Stimulated activated CD8-positive, alpha-beta memory T cell treated with anti-CD3 and anti-CD28 coated beads, Interleukin-2, amount 100 ng/mL, for 1 hour (primary cell): ENCODE results near the gene WDR48.

Experiments used
- DNase-seq, 2 donors: peaks; one replicate each; pipeline ENCODE4 v3.0.0-alpha.2; 2020; ENCODE audit warnings: low read depth in 2 of 2

WDR48 gene

DNA sequence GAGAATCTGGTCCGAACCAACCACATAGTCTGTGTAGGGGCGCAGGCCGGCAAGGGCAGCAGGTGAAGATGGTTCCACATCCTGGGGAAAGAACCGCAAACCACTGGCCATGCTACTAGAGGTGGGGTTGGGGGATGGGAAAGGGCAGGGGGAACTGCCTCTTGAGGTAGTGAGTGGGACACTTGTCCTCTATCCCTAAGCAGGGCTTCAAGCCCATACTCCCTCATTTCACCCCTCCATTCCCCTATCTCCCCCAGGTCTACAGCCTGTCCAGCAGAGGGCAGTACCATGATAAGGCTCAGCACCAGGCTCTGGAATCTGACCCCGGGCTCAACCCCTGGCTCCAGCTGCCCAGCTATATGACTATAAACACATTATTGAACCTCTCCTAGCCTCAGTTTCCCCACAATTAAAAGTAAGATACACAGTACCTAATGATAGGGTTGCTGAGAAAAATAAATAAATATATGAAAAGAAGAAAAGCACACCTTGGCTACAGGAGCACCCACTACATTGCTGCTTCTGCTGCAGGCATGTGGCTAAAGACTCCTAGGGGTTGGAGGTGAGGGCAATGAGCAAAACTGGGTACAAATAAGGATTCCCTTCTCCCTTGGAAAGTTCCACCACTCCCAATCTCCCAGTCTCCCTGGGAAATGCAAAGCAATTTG, 49.3 kb downstream of the WDR48 start:
- peak in 1 of 2 donors; percentile 31 for DNase-seq

DNA sequence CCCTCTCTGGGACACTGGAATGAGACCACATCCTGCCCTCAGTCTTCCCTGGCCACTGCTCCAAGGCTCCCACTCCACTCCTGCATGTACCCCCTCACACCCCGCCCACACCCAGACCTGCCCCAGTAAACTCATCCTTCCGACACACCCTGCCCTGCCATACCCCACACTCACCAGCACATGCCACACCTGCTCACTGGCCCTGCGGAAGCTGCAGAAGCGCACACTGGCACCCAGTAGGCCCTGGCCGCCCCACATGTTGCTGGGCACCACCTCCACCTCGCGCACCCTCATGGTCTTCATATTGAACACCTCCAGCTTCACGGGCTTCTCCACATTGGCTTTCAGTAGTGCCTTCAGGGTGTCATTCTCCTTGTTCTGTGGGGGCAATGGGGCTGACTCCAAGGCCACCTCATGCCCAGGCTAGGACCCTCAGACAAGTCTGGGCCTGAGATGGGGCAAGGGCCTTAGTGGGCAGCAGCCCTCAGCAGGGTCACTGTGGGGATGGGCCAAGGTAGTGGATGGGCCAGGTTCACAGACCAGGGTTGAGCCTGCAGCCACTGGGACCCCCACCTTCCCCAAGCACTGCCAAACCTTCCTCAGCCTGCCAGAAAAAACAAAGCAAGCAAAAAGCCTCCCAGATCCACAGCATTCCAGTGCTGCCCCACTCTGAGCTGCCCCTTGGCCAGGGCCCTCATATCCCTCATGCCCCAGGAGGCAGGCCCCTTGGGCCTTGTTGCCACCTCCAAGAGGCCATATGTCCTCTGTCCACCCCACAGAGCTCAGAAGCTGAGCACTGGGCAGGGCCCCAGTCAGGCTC, 50.9 kb downstream of the WDR48 start:
- no peak for DNase-seq

DNA sequence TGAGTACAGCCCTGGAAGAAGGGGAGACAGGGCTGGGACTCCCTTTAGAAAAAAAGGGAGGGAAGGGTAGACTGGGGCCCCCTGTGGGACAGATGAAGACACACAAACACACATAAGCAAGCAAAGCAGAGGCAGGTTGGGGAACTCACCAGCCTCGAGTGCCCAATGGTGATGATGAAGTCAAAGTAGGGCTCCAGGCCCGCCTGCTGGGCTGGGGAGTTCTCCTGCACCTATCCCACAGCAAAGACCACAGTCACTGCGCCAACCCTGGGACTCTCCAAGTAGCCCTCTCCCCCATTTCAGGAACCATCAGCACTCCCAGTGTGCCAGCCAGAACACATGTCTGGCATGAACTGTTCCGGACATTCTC, 51.5 kb downstream of the WDR48 start:
- DNase-seq, result no peak

DNA sequence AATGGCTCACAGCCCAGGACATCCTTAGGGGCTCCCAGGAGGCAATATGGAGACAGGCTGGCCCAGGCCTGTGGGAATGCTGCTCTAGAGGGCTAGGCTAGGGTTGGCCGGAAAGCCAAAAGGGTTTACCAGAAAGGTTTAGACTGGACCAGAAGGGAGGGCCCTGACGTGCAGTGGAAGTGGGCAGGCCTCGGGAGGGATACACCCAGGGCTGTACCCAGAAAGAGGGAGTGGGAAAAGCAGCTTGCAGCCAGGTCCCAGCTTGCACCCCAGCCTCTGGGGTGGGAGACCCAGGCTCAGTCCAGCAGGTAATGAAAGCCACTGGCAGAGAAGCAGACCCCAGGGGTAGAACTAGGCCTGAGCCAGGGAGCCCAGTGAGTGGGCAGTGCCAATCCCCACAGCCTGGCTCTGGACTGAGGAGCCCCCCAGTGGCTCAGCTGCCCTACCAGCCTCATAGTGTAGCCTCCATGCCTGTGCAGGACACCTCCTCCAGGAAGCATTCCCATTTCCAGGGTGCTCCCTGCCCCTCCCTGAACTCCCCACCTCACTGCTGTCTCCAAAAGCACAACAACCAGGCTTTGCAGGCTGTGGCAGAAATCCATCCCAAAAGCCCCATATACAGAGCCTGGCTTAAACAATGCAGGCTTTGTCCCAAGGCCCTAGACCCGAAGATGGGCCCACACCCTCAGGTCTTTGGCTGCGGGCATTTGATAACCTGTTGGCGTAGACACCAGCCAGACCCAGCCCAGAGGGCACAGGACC, 52.2 kb downstream of the WDR48 start:
- no peak for DNase-seq

DNA sequence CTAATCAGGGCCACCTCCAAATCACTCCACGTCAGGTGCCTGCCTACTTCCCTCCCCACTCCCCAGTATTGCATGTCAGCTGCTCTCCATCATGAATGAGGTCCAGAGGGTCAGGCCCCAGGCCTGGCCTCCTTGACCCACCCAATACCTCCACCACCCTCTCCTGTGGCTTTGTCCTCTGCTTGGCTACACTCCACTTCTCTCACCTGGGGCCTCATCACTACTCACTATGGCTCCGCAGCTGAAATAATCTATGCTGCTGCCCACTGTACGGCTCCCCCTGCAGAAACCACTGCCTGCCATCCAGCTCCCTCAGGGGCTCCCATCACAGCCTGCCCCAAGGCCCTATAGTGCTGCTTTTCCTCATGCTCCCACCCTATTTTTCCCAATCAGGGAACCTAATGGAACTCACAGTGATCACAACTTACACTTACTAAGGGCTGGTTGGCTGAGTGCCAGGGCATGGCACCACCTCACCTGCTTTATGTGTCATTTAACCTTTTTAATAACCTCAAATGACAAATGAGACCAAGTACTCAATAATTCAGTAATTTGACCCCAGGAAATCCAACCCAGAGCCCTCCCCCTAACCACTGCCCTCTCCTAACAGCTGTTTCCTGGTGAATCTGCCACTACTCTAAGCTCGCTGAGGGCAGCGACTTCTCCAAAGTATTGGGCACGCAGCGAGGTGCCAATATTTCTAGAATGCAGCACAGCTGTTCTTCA, 53.3 kb downstream of the WDR48 start:
- DNase-seq, result no peak

DNA sequence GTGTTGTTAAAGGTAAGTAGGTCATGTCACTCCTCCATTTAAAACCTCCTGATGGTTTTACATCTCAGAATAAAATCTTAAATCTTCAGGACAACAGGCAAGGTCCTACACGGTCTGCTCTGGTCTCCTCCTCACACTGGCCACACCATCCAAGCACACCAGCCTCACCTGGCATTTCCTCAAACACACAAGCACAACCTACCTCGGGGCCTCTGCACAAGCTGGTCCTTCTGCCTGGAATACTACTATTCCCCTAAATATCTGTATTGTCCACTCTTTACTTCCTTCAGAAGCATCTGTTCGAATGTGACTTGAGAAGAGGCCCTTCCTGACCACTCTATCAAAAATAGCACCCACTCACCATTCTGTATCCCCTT, 53.9 kb downstream of the WDR48 start:
- no peak for DNase-seq

DNA sequence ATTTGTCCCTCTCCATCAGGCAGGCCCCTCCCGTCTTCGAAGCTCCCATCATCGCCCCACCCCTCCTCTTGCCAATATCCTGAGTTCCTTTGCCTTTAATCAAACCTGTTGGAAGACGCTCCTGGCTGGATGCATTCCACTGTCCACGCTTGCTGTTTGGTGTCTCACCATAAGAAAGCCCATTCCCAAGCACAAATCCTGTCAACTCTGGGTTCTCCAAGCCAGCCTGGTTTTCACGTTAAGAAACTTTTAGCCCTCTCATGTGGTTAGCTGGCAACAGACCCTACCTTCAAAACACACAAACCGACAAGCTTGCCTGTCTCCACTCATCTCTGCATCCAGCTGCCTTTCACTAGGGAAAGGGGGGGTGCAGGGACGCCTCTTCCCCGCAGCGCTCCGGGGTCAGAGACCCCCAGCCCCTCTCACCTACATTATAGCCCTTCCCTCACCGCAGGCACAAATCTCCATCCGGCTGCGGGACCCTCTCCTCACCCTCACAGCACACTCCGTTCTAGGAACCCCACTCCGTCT, 54.5 kb downstream of the WDR48 start:
- no peak for DNase-seq

DNA sequence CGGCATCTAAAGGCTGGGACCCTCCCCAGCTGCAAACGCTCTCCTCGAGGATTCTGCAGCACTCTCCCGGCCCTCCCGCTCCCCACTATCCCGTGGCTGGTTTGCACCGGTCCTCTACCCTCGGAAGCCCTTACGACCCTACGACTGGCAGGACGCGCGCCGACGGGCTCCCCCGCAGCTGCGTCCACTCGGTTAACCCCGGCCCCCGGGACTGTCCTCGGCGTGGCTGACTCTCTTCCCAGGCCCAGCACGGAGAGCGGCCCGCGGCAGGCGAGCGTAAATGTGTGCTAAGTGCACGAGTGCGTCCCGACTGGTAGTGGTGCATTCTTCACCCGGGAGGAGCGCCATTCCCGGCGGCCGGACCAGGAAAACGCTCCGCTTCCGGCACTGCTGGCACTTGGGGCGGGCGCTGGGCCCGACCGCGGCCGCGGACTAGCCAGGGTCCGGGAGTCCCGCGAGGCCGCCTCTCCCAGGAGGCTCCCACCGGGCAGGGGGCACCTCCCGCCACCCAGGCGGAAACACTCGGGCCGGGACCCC, 55.1 kb downstream of the WDR48 start:
- DNase-seq, result no peak

DNA sequence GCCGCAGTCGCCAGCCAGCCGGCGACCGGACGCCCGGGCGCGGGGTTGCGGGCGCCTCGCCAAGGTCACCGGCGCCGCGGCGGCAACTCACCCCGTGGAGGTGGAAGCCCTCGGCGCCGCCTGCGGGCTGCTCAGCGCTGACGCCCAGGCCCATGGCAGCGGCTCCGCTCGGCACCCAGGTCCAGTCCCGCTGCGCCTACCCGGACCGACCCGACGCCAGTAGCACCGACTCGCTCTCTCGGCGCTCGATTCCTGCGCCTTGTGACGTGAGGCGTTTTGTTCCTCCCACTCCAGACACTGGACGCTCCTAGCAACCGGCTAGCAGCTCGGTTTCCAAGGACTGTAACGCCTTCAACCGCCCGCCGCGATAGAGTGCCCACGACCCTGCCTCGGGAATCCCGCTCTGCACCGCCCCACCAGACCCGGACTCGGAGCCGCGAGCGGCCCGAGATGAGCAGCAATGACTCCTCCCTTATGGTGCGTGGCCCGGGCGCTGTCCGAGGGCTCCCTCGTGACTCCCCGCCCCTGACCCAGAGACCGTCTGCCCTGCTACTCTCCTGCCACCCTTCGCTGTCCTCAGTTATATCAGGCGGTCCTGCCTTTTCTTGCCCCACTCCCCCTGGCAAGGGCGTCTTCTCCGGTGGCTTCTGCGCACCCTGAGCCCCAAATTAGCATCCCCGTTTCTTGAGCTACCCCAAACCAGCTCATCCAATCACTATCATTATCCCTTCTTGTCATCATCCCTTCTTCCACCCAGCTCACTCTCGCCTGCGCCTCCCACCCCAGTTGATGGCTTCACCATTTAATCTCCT, 55.8 kb downstream of the WDR48 start, which contains the start of the genes GORASP1 and TTC21A:
GORASP1 (minus strand) TSS at position 240 of the 812 bp plus-strand sequence; CDS start at position 154, 86 bp downstream.
TTC21A (plus strand) TSS at position 293 of the 812 bp plus-strand sequence; CDS start at position 451, 158 bp downstream.
- DNase-seq, result peak; percentile 31 to 33

DNA sequence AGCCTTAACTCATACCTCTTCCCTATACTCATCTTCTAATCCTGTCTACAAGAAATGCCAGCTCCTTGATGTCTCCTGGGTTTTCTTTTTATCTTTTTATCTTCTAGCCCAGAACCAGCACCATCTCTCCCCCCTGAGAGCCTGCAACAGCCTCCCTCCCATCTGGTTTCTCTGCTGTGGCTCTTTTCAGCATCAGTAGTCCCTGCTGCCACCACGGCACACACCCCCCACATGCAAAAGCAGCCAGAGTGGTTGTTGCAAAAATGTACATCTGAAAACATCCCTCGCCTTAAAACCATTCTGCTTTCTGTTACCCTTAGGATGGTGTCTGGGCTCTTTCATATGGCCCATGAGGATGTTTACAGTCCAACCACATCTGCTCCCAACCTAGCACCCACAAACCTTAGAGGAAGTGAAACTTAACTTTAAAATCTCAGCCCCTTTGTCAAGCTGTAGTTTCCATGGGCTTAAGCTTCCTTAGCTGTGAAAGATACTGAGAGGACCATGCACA, 56.4 kb downstream of the WDR48 start:
- no peak for DNase-seq

DNA sequence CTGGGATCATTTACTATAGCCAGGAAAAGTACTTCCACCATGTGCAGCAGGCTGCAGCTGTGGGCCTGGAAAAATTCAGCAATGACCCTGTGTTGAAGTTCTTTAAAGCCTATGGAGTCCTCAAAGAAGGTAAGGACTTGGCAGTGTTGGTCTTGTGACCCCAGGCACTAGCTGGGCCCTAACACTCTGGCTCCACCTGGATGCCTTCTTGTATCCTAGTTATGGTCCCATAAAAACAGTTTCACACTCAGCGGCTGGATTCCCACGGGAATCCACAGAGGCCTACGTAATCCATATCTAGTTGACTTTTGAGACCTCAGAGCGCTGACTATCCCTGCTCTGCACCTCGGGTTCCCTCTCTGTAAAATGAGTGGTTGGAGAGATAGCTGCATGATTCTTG, 57.3 kb downstream of the WDR48 start:
- DNase-seq, result no peak

DNA sequence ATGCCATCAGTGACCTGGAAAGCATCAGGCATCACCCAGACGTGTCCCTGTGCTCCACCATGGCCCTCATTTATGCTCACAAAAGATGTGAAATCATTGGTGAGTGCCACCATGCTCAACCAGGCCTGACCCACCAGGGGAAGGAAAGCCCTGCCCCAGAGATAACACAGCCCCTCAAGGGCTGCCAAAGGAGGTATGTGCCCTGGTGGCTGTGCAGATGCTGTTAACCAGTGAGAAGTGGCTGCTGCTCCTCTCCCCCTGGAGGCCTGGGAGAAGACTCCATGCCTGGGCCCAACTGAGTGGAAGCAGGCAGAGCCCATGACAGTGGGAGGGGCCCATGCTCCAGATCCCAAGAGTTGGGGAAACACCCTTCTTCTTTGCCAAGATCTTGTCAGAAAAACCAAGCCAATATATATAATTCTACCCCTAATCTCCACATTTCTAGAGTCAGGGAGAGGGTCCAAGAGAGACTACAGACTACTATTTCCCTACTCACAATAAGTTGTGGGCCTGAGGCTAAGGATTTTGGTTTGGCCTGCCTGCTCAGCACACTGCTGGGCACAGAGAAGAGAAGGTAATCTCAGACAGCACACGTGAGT, 58.3 kb downstream of the WDR48 start:
- DNase-seq, result no peak

DNA sequence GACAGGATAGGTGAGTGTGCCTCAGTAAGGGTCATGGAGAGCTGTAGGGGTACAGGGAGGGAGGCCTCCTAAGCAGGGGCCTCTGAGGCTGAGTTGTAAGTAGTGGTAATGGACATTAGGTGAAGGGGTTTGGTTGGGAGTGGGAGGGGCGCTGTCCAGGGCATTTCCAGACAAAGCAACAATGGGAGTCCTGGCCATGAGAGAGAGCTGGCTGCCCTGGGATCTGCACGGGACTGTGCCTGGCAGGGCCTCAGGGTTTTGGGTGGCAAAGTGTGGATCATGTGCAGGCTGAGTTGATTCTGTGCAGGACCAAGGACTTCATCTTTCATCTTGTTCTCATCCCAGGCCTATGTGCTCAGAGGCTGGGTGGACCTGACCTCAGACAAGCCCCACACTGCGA, 60.3 kb downstream of the WDR48 start:
- DNase-seq, result no peak

DNA sequence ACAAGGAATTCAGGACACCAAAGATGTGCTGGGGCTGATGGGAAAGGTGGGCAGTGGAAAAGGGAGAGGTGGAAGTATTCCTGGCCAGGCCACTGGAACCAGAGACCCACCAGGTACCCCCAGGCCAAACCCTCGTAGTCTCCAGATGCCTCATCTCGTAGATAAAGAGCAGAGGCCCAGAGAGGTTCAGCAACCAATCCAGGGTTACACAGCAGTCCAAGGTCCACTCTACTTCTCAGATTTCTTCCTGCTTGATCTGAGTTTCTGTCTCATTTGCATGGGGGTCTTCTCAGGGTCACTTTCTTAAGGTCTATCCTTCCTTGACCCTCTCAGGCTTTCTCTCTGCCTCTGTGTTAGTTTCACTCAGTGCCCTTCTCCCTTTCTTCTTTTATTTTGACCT, 60.7 kb downstream of the WDR48 start:
- DNase-seq, result no peak

DNA sequence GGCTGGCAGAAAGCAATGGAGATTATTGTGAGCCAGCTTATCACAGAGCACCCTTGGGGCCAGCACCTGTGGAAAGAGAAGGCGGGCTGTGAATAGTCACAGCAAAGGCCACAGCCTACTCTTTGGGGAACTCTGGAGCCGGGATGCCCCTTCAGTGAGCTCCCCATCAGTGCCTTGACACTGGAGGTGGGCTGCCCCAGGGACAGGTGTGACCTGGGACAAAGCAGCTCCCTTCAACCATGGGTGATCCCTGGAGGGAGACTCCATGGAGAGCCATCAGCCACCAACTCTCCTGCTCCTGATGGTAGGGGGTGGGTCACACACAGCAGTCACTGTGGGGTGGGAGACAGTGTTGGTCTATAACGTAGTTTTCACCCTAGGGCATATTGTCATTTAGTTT, 61.5 kb downstream of the WDR48 start:
- no peak for DNase-seq

DNA sequence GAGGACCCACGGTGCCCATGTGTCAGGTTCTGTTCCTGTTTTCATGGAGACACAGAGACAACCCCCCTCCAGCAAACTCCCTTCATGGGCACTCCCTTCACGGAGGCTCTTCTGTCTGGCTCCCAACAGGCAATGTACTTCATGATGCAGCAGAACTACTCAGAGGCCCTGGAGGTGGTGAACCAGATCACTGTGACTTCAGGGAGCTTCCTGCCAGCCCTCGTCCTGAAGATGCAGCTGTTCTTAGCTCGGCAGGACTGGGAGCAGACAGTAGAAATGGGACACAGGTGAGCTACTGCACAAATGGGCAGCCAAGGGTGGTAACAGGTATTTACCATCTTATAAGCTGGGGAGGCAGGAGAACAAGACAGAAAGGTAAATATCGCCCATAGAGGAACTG, 62.6 kb downstream of the WDR48 start:
- no peak for DNase-seq

DNA sequence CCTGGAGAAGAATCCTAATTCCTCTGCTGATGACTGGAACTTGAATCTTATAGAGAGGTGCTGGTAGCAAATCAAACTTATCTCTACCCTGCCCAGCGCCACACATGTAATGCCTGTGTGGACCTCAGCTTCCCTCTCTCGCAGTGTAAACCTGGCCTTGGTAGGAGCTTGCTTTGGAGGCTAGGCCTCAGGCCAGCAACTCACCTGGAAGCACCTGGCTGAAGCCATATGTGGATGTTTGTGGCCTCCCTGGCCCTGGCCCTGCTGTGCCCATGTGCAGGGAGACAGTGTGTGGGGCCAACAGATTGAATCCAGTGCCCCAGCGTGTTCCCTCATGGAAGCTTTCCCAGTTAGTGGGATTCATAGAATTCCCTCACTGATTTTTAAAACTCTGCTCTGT, 64.1 kb downstream of the WDR48 start:
- DNase-seq, result no peak

DNA sequence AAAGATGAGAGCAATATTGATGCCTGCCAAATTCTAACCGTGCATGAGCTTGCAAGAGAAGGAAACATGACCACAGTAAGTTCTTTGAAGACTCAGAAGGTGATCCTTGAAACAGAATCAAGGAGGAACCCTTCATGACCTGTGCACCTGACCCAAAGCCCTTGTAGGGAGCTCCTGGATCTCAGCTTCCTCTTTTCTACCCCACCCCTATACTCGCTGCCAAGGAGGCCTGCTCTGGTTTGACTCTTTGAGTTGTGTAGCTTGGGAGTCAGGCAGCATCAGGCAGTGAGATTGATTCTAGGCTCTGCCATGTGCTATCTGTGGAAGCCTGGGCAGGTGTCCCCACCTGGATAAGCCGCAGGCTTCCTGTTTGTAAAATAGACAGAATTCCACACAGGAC, 66.3 kb downstream of the WDR48 start:
- no peak for DNase-seq

DNA sequence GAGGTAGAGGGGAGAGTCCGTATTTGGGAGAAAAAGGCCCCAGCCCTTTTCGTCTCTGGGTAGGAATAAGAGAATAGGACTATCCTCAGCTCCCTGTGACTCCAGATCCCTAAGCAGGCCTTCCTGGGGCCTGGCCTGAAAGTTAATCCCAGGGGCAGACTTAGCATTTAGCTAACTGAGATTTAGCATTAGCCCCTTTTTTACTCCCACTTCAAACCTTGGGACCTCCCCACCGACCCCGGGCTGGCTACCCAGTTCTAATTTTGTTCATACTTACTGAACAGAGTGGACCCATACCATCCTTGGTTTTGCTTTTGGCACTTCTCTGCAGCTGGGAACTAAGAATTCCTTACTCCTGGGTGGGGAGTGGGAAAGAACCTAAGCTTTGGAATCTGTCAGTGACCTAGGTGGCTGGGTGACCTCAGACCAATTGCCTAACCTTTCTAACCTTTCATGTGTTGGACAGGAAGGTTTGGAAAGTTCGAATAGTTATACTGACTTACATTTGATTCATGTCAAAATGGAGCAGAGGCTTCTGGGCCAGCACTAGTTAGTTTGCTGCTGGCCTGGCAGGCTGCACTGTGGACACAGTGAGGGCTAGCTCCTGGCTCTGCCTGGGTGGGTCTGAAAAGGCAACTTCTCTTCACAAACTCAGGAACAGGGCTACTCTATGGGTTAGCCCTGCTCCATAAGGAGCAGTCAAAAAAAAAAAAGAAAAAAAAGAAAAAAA, 67.3 kb downstream of the WDR48 start:
- DNase-seq, result no peak
